CD4-positive, alpha-beta T cell (primary cell): ENCODE data around the gene DPP3. TPM values are rescaled to one million over a fixed set of nuclear protein-coding genes. Genes with fewer than 3 reads are reported as not detected.
A peak's percentile ranks its signal among the peaks of the same experiment; 100 is the strongest.
"Not testable (repeated sequence)": the region's sequence is repeated elsewhere in the genome, so short reads cannot be mapped to it uniquely, and the experiment has no call there.

ENCODE experiments used
- ATAC-seq: fragments of 200-7000 bp; cut with Tn5 transposase; one replicate; pipeline ENCODE4 v1.10.0; 2022; ENCODE audit warnings: mild to moderate bottlenecking; ENCODE audit not compliant: poor library complexity
- CTCF ChIA-PET: fragments of 350-600 bp; sonication (Branson Sonifier 250); formaldehyde crosslinking; loops from one replicate; lab custom pipeline; 2021; ENCODE audit warnings: antibody characterized with exemption, inconsistent platforms; lab: Charles Lee
- POLR2A ChIA-PET: fragments of 350-600 bp; sonication (Branson Sonifier 250); formaldehyde crosslinking; loops from one replicate; lab custom pipeline; 2021; ENCODE audit warnings: antibody characterized with exemption, inconsistent platforms; lab: Charles Lee
- DNase-seq, 14 experiments: peaks; one replicate each; pipeline ENCODE4 v3.0.0-alpha.2; 2013 to 2020; ENCODE audit warnings: mixed read lengths in 2 of 14
- H3K27ac ChIP-seq, 2 donors: one replicate each; pipeline versions ENCODE4 v1.5.1 to v1.7.0; 2013; ENCODE audit warnings: low read length in 2 of 2, low read depth in 1 of 2, mild to moderate bottlenecking in 1 of 2
- H3K27me3 ChIP-seq, 2 experiments: 1 replicate in 1 of 2; 2 replicates in 1 of 2; pipeline versions ENCODE4 v1.6.1 to v1.7.0; 2013; ENCODE audit warnings: low read length in 2 of 2, control low read depth in 1 of 2, mild to moderate bottlenecking in 1 of 2, moderate library complexity in 1 of 2; ENCODE audit not compliant: insufficient read depth in 2 of 2, control insufficient read depth in 1 of 2
- H3K36me3 ChIP-seq: one replicate; pipeline ENCODE4 v1.6.1; 2013; ENCODE audit warnings: low read length, control low read depth; ENCODE audit not compliant: insufficient read depth
- H3K4me1 ChIP-seq: one replicate; pipeline ENCODE4 v1.6.1; 2013; ENCODE audit warnings: low read length, control low read depth; ENCODE audit not compliant: insufficient read depth
- H3K4me3 ChIP-seq: one replicate; pipeline ENCODE4 v1.5.1; 2013; ENCODE audit warnings: mild to moderate bottlenecking, low read length, moderate library complexity
- H3K9me3 ChIP-seq, 2 experiments: 1 replicate in 1 of 2; 2 replicates in 1 of 2; pipeline versions ENCODE4 v1.6.1 to v1.7.0; 2013; ENCODE audit warnings: low read length in 2 of 2, mild to moderate bottlenecking in 2 of 2, control low read depth in 1 of 2, moderate library complexity in 1 of 2; ENCODE audit not compliant: control insufficient read depth in 1 of 2, insufficient read depth in 1 of 2
- H3K27ac Mint-ChIP-seq: one replicate; pipeline ENCODE4 v1.8.0; 2020; ENCODE audit warnings: mixed read lengths
- H3K27me3 Mint-ChIP-seq: one replicate; pipeline ENCODE4 v1.8.0; 2021; ENCODE audit warnings: mixed read lengths
- H3K36me3 Mint-ChIP-seq: one replicate; pipeline ENCODE4 v1.8.0; 2021; ENCODE audit warnings: low read depth, mixed read lengths
- H3K4me1 Mint-ChIP-seq: one replicate; pipeline ENCODE4 v1.8.0; 2021; ENCODE audit warnings: low read depth, mixed read lengths
- H3K4me3 Mint-ChIP-seq: one replicate; pipeline ENCODE4 v1.8.0; 2020; ENCODE audit warnings: mild to moderate bottlenecking, mixed read lengths
- H3K9me3 Mint-ChIP-seq: one replicate; pipeline ENCODE4 v1.8.0; 2020; ENCODE audit warnings: mixed read lengths
- intact Hi-C, 2 experiments: fragments of 100-400 bp; cut with DNase I in 1 of 2; cut with micrococcal nuclease in 1 of 2; formaldehyde crosslinking; loops; one replicate each; pipeline versions ENCODE4 v1.15.1 to v1.9.0; 2023 to 2025; cut with DNase I, micrococcal nuclease
- total RNA-seq, 174 experiments: library from RNA in 2 of 174; stranded (reverse) in 2 of 174; gene quantifications; one replicate each; pipeline ENCODE4 v1.2.3 and lab custom pipeline; 2021 to 2026
- TF ChIP-seq, protein P1 (sequence below): fragments of 200-600 bp; IDR thresholded peaks from one replicate; pipeline ENCODE4 v1.8.0; 2022; ENCODE audit warnings: antibody characterized with exemption, mild to moderate bottlenecking

The DPP3 gene
- total RNA-seq, 2 experiments from 2014 or later, result 16.9 to 17.7 TPM

DNA sequence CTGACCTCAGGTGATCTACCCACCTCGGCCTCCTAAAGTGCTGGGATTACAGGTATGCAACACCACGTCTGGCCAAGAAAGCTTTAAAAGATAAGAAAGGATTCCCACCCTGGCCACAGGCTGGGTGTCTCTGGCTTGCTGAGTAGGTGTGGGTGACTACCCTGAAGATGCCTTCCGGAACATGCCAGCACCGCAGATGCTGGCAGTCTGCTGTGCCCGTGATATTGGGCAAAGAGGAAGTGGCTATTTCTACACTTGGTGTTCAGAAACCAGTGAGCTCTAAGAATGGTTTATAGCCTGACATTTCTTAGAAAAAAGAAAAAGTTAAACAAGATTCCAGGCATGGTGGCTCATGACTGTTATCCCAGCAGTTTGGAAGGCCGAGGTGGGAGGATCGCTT lies 47.6 kb upstream of the DPP3 start:
- Mint-ChIP-seq H3K27me3 (no peaks in the 10 kb centered on the region), H3K4me3 (no peak overlapping the region), H3K36me3 (peaks cover 42% of the 10 kb centered on the region), H3K9me3 (no peaks in the 10 kb centered on the region), H3K27ac (no peak overlapping the region), H3K4me1 (peaks cover 5% of the 10 kb centered on the region)
- CTCF ChIA-PET, result no interaction called here
- no peaks in the 10 kb centered on the region for H3K4me1 ChIP-seq
- TF ChIP-seq, protein P1, sequence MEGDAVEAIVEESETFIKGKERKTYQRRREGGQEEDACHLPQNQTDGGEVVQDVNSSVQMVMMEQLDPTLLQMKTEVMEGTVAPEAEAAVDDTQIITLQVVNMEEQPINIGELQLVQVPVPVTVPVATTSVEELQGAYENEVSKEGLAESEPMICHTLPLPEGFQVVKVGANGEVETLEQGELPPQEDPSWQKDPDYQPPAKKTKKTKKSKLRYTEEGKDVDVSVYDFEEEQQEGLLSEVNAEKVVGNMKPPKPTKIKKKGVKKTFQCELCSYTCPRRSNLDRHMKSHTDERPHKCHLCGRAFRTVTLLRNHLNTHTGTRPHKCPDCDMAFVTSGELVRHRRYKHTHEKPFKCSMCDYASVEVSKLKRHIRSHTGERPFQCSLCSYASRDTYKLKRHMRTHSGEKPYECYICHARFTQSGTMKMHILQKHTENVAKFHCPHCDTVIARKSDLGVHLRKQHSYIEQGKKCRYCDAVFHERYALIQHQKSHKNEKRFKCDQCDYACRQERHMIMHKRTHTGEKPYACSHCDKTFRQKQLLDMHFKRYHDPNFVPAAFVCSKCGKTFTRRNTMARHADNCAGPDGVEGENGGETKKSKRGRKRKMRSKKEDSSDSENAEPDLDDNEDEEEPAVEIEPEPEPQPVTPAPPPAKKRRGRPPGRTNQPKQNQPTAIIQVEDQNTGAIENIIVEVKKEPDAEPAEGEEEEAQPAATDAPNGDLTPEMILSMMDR, result no peak
- no peaks in the 10 kb centered on the region for H3K27me3 ChIP-seq
- no peaks in the 10 kb centered on the region for H3K9me3 ChIP-seq
- DNase-seq, result no peak
- no peak overlapping the region for H3K4me3 ChIP-seq
- H3K27ac ChIP-seq, result no peak overlapping the region
- H3K36me3 ChIP-seq, result peaks cover 26% of the 10 kb centered on the region
- no peak for ATAC-seq
- POLR2A ChIA-PET, result no interaction called here
- intact Hi-C loops, result no loop called here

DNA sequence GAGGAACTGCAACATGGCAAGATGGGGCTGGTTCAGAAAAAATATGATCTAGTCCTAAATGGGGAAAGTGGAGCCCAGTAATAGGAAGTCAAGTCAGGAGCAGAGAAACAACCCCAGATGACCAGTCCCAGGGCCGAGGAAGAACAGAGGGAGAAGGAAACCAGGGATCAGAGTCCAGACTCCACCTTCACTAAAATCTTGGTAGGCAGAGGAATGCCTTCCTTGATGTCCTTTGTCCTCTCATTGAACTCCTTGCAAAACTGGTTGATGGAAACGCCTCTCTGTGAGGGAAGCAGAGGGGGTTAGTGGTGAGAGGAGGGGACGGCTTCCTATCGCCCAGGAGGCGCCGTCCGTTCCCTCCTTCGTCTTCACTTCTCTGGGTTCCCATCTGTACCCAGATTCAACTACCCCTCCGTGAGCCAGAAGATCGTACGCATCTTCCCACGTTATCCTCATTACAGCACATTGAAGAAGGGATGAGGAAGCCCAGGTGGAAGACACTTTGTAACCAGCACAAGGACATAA lies 42.2 kb upstream of the DPP3 start:
- Mint-ChIP-seq H3K9me3 (no peaks in the 10 kb centered on the region), H3K4me1 (peaks cover 13% of the 10 kb centered on the region), H3K4me3 (peak overlapping the region; percentile 94), H3K36me3 (peaks cover 42% of the 10 kb centered on the region), H3K27me3 (peaks cover 3% of the 10 kb centered on the region), H3K27ac (peak overlapping the region; percentile 87)
- TF ChIP-seq, protein P1, result no peak
- Histone ChIP-seq H3K9me3 (peaks cover under 1 to 3% of the 10 kb centered on the region in 2 experiments), H3K4me1 (peaks cover 11% of the 10 kb centered on the region), H3K27ac (peak overlapping the region; percentile 67 to 89), H3K4me3 (peak overlapping the region; percentile 70), H3K36me3 (peaks cover 26% of the 10 kb centered on the region), H3K27me3 (no peaks in the 10 kb centered on the region)
- no peak for ATAC-seq
- no peak for DNase-seq
- ChIA-PET POLR2A (interaction anchor here (0.8 to 2.3 kb wide), 17 partner anchors 9 to 990 kb away, joined by 3 to 35 read pairs (median 8); partner anchors contain the start of genes ACTN3, DPP3, PELI3 and RBM14), CTCF (interaction anchor here (0.8 to 2.5 kb wide), 18 partner anchors 9 to 1626 kb away, joined by 3 to 27 read pairs (median 9); partner anchors contain the start of genes BBS1, DPP3, NPAS4 and PELI3)
- intact Hi-C loops, result loop anchor here (1.0 to 2.0 kb wide), 4 partner anchors 29 to 73 kb away; partner anchors contain the start of genes PELI3 (in 2 of the 2) and BBS1 (in 1 of the 2)

DNA sequence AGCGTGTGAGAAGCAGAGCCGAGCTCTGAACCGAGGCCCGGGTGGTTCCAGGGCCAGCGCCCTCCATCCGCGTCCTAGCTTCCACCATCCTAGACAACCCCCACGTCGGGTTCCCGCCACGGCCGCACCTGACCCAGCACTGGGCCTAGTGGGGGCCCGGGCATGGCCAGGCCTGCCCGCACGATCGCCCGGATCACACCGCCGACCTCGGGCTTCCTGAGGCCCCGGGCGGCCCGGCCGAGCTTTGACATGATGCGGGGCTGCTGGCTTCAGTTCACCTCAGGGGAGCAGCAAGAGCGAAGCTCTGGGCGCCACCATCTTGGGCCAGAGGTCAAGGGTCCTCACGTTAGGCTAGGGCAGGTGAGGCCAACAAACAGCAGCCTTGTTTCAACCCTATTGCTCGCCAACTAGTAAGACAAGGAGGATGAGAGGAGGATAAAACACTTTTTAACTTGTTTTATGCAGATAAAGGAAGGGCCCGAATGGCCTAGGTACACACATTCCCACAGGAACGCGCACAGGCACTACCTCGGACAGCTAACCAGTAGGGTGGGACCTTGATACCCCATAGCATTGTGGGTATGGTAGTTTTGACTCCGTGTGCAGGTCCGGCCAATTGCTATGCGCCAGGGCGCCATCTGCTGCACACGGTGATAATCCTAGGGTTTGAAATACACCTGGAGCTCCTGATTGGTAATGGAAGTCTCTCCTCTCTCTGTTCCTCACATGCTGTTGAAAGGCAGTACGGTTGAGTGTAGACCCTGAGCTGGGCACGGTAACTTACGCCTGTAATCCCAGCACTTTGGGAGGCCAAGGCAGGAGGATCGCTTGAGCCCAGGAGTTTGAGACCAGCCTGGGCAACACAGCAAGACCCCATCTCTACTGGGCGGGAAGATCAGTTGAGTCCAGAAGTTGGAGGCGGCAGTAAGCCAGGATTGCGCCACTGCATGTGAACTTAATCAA lies 41.4 kb upstream of the DPP3 start, which contains the start of gene MRPL11:
Gene MRPL11, minus strand, starts transcription at position 345 of the 963 bp plus-strand sequence. Its CDS starts 94 bp downstream, at position 251.
- Histone ChIP-seq H3K4me1 (peaks cover 11% of the 10 kb centered on the region), H3K27ac (peak within 1 kb of the TSS; percentile 67 to 89), H3K36me3 (peaks cover 24% of the 10 kb centered on the region), H3K27me3 (no peaks in the 10 kb centered on the region), H3K9me3 (peaks cover 6 to 11% of the 10 kb centered on the region in 2 experiments), H3K4me3 (peak within 1 kb of the TSS; percentile 70)
- peak within 1 kb of the TSS; percentile 94 for H3K4me3 Mint-ChIP-seq
- TF ChIP-seq, protein P1, result peak; percentile 69
- ATAC-seq, result peak; percentile 99
- CTCF ChIA-PET, result interaction anchor here (0.5 to 2.5 kb wide), 40 partner anchors 8 to 1626 kb away, joined by 3 to 27 read pairs (median 3); partner anchors contain the start of genes ACTN3, BBS1, BRMS1 and DPP3
- H3K4me1 Mint-ChIP-seq, result peaks cover 13% of the 10 kb centered on the region
- no peaks in the 10 kb centered on the region for H3K9me3 Mint-ChIP-seq
- DNase-seq, result peak; percentile 78 to 95 (median 86)
- intact Hi-C loops, result loop anchor here (1.0 to 2.0 kb wide), 4 partner anchors 28 to 72 kb away; partner anchors contain the start of genes PELI3 (in 2 of the 2) and BBS1 (in 1 of the 2)
- peaks cover 38% of the 10 kb centered on the region for H3K36me3 Mint-ChIP-seq
- H3K27ac Mint-ChIP-seq, result peak within 1 kb of the TSS; percentile 87
- POLR2A ChIA-PET, result interaction anchor here (0.6 to 2.3 kb wide), 23 partner anchors 9 to 989 kb away, joined by 3 to 35 read pairs (median 4); partner anchors contain the start of genes ACTN3, BBS1, BRMS1 and DPP3
- peaks cover 3% of the 10 kb centered on the region for H3K27me3 Mint-ChIP-seq

DNA sequence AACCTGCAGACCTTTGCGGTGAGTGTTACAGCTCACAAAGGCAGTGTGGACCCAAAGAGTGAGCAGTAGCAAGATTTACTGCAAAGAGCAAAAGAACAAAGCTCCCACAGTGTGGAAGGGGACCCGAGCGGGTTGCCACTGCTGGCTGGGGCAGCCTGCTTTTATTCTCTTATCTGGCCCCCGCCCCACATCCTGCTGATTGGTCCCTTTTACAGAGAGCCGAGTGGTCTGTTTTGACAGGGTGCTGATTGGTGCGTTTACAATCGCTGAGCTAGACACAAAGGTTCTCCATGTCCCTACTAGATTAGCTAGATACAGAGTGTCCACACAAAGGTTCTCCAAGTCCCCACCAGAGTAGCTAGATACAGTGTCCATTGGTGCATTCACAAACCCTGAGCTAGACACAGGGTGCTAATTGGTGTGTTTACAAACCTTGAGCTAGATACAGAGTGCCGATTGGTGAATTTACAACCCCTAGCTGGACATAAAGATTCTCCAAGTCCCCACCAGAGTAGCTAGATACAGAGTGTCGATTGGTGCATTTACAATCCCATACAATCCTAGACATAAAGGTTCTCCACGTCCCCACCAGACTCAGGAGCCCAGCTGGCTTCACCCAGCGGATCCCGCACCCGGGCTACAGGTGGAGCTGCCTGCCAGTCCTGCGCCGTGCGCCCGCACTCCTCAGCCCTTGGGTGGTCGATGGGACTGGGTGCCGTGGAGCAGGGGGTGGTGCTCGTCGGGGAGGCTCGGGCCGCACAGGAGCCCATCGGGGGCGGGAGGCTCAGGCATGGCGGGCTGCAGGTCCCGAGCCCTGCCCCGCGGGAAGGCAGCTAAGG lies 39.9 kb upstream of the DPP3 start:
- H3K27me3 Mint-ChIP-seq, H3K27ac Mint-ChIP-seq, intact Hi-C loops, H3K4me3 Mint-ChIP-seq, H3K27me3 ChIP-seq, ATAC-seq, H3K9me3 Mint-ChIP-seq, H3K27ac ChIP-seq, H3K4me3 ChIP-seq, DNase-seq: not testable (repeated sequence)
- CTCF ChIA-PET, result interaction anchor here (2.5 kb wide), 1 partner anchor 25 kb away, joined by 25 read pairs; the partner anchor contains the start of gene PELI3
- POLR2A ChIA-PET, result interaction anchor here (2.3 kb wide), 1 partner anchor 26 kb away, joined by 35 read pairs; the partner anchor contains the start of gene PELI3
- H3K36me3 Mint-ChIP-seq, result peaks cover 32% of the 10 kb centered on the region
- Histone ChIP-seq H3K36me3 (peaks cover 18% of the 10 kb centered on the region), H3K9me3 (peaks cover 6 to 11% of the 10 kb centered on the region in 2 experiments), H3K4me1 (peaks cover 11% of the 10 kb centered on the region)
- peaks cover 13% of the 10 kb centered on the region for H3K4me1 Mint-ChIP-seq
